Stimulated activated CD8-positive, alpha-beta memory T cell treated with anti-CD3 and anti-CD28 coated beads, Interleukin-7, amount 100 ng/mL, for 4 hours (primary cell): ENCODE data around the gene CHRNG.

Source experiments
- DNase-seq, 2 donors: peaks; one replicate each; pipeline ENCODE4 v3.0.0-alpha.2; 2020; ENCODE audit warnings: low read depth in 2 of 2

CHRNG gene

GRCh38 chr2:232539298-232540231 is at the start of gene CHRNG:
TSS of gene CHRNG (plus strand) at chr2:232539692. CDS start at chr2:232539748, 56 bp downstream.
- DNase-seq: no peak

- DNase-seq: no peak
These were observed 49.0 kb upstream of the CHRNG start for GRCh38 chr2:232490221-232491138.

- DNase-seq: no peak
These were observed 48.2 kb upstream of the CHRNG start for GRCh38 chr2:232491139-232491780.

GRCh38 chr2:232492236-232492848 is 47.1 kb upstream of the CHRNG start:
- DNase-seq: no peak

GRCh38 chr2:232492963-232493700 is 46.4 kb upstream of the CHRNG start:
- DNase-seq: no peak

GRCh38 chr2:232493701-232494474 is 45.6 kb upstream of the CHRNG start:
- no peak for DNase-seq

GRCh38 chr2:232494542-232494941 is 45.0 kb upstream of the CHRNG start:
- DNase-seq: no peak

GRCh38 chr2:232495292-232495691 is 44.2 kb upstream of the CHRNG start:
- no peak for DNase-seq

- DNase-seq: no peak
These were observed 42.8 kb upstream of the CHRNG start for GRCh38 chr2:232496501-232497270.

- DNase-seq: no peak
These were observed 42.1 kb upstream of the CHRNG start for GRCh38 chr2:232497348-232497747.

- no peak for DNase-seq
These were observed 41.0 kb upstream of the CHRNG start for GRCh38 chr2:232498452-232498851.

- no peak for DNase-seq
These were observed 38.1 kb upstream of the CHRNG start for GRCh38 chr2:232501331-232501771.

GRCh38 chr2:232501794-232502390 is 37.6 kb upstream of the CHRNG start:
- no peak for DNase-seq

- DNase-seq: no peak
These were observed 37.0 kb upstream of the CHRNG start for GRCh38 chr2:232502511-232502910.

GRCh38 chr2:232502911-232503808 is 36.3 kb upstream of the CHRNG start:
- DNase-seq: peak in 1 of 2 donors; percentile 23

- no peak for DNase-seq
These were observed 35.6 kb upstream of the CHRNG start for GRCh38 chr2:232503809-232504323.

GRCh38 chr2:232504438-232504837 is 35.1 kb upstream of the CHRNG start:
- no peak for DNase-seq
